HUES6 (cell line): ENCODE data around the gene NUDT12.

Source experiments
- H3K27ac ChIP-seq: 2 replicates; pipeline ENCODE4 v1.7.0; 2013; ENCODE audit warnings: low read depth, mild to moderate bottlenecking, low read length, inconsistent platforms
- H3K27me3 ChIP-seq: 2 replicates; pipeline ENCODE4 v1.6.1; 2013; ENCODE audit warnings: low read length; ENCODE audit not compliant: control insufficient read depth, insufficient read depth
- H3K36me3 ChIP-seq: 2 replicates; pipeline ENCODE4 v1.6.1; 2013; ENCODE audit warnings: low read length; ENCODE audit not compliant: control insufficient read depth, insufficient read depth
- H3K4me1 ChIP-seq: 2 replicates; pipeline ENCODE4 v1.6.1; 2013; ENCODE audit warnings: low read length; ENCODE audit not compliant: control insufficient read depth, insufficient read depth
- H3K4me3 ChIP-seq: 2 replicates; pipeline ENCODE4 v1.5.1; 2013; ENCODE audit warnings: low read depth, low read length
- H3K9ac ChIP-seq: one replicate; pipeline ENCODE4 v1.6.1; 2013; ENCODE audit warnings: mild to moderate bottlenecking, low read length
- H3K9me3 ChIP-seq: 2 replicates; pipeline ENCODE4 v1.6.1; 2013; ENCODE audit warnings: low read depth, low read length; ENCODE audit not compliant: control insufficient read depth, insufficient read depth

The NUDT12 gene

GRCh38 chr5:103511554-103511885 is 51.1 kb downstream of the NUDT12 start:
- no peaks in the 10 kb centered on the region for H3K27me3 ChIP-seq
- H3K36me3 ChIP-seq: no peaks in the 10 kb centered on the region
- H3K4me3 ChIP-seq: no peak overlapping the region
- no peaks in the 10 kb centered on the region; the same call in 1 of the 2 replicates for H3K4me1 ChIP-seq
- no peaks in the 10 kb centered on the region for H3K9me3 ChIP-seq
- no peak overlapping the region for H3K9ac ChIP-seq
- H3K27ac ChIP-seq: no peak overlapping the region

- Histone ChIP-seq H3K36me3 (no peaks in the 10 kb centered on the region), H3K4me1 (no peaks in the 10 kb centered on the region; the same call in 1 of the 2 replicates), H3K9ac (no peak overlapping the region), H3K27me3 (no peaks in the 10 kb centered on the region), H3K27ac (no peak overlapping the region), H3K4me3 (no peak overlapping the region), H3K9me3 (no peaks in the 10 kb centered on the region)
Measured at GRCh38 chr5:103510851-103511553, 51.6 kb downstream of the NUDT12 start.

GRCh38 chr5:103505581-103506305 is 56.8 kb downstream of the NUDT12 start:
- Histone ChIP-seq H3K9ac (no peak overlapping the region), H3K9me3 (no peaks in the 10 kb centered on the region), H3K27ac (no peak overlapping the region), H3K27me3 (no peaks in the 10 kb centered on the region), H3K36me3 (no peaks in the 10 kb centered on the region), H3K4me3 (no peak overlapping the region), H3K4me1 (no peaks in the 10 kb centered on the region; the same call in 1 of the 2 replicates)

- Histone ChIP-seq H3K27ac (no peak overlapping the region), H3K4me3 (no peak overlapping the region), H3K9ac (no peak overlapping the region), H3K4me1 (peaks cover 16% of the 10 kb centered on the region; the same call in 1 of the 2 replicates), H3K36me3 (no peaks in the 10 kb centered on the region), H3K27me3 (no peaks in the 10 kb centered on the region), H3K9me3 (no peaks in the 10 kb centered on the region)
Measured at GRCh38 chr5:103503066-103503465, 59.5 kb downstream of the NUDT12 start.

GRCh38 chr5:103502662-103503061 is 59.9 kb downstream of the NUDT12 start:
- Histone ChIP-seq H3K36me3 (no peaks in the 10 kb centered on the region), H3K4me1 (peaks cover 20% of the 10 kb centered on the region; the same call in 1 of the 2 replicates), H3K9ac (no peak overlapping the region), H3K4me3 (no peak overlapping the region), H3K27ac (no peak overlapping the region), H3K27me3 (no peaks in the 10 kb centered on the region), H3K9me3 (no peaks in the 10 kb centered on the region)
